H1 (cell line): ENCODE data around the gene PRSS2. TPM values are rescaled to one million over a fixed set of nuclear protein-coding genes. Genes with fewer than 3 reads are reported as not detected.
"Not testable (repeated sequence)": the region's sequence is repeated elsewhere in the genome, so short reads cannot be mapped to it uniquely, and the experiment has no call there.

ENCODE experiments used
- CTCF ChIA-PET: fragments of 300-600 bp; sonication (Branson Sonifier 250); formaldehyde crosslinking; loops from one replicate; lab custom pipeline; 2021; ENCODE audit not compliant: partially characterized antibody; lab: Charles Lee
- POLR2A ChIA-PET: fragments of 300-600 bp; sonication (Branson Sonifier 250); formaldehyde crosslinking; loops from one replicate; lab custom pipeline; 2021; ENCODE audit warnings: inconsistent platforms; ENCODE audit not compliant: partially characterized antibody; lab: Charles Lee
- DNase-seq, 2 experiments: peaks; one replicate each; pipeline versions ENCODE4 v3.0.0 to v3.0.0-alpha.2; 2010 to 2022; ENCODE audit warnings: low spot score in 2 of 2, low read depth in 1 of 2, mixed read lengths in 1 of 2
- FAIRE-seq: peaks from 2 replicates; lab custom pipeline; 2011; peaks lifted over from hg19 to GRCh38; lab: Jason Lieb, UNC
- H2AFZ ChIP-seq: 2 replicates; pipeline ENCODE4 v1.8.1; 2012; ENCODE audit warnings: low read length, inconsistent platforms
- H2AK5ac ChIP-seq: 2 replicates; pipeline ENCODE4 v1.6.1; 2013; ENCODE audit warnings: low read depth, low read length
- H2BK120ac ChIP-seq: replicated peaks from 2 replicates; pipeline ENCODE3; 2013; ENCODE audit warnings: low read depth, low read length, inconsistent platforms
- H2BK12ac ChIP-seq: 2 replicates; pipeline ENCODE4 v1.6.1; 2013; ENCODE audit warnings: low read depth, low read length
- H2BK15ac ChIP-seq: 2 replicates; pipeline ENCODE4 v1.6.1; 2013; ENCODE audit warnings: low read length
- H2BK20ac ChIP-seq: 2 replicates; pipeline ENCODE4 v1.6.1; 2013; ENCODE audit warnings: low read length
- H2BK5ac ChIP-seq: 2 replicates; pipeline ENCODE4 v1.6.1; 2013; ENCODE audit warnings: low read depth, low read length
- H3K14ac ChIP-seq: 2 replicates; pipeline ENCODE4 v1.6.1; 2013; ENCODE audit warnings: inconsistent platforms; ENCODE audit not compliant: insufficient read length
- H3K18ac ChIP-seq: 2 replicates; pipeline ENCODE4 v1.6.1; 2013; ENCODE audit warnings: low read length; ENCODE audit errors: extremely low read depth
- H3K23ac ChIP-seq: 2 replicates; pipeline ENCODE4 v1.6.1; 2013; ENCODE audit warnings: inconsistent platforms; ENCODE audit not compliant: insufficient read length
- H3K23me2 ChIP-seq: 2 replicates; pipeline ENCODE4 v1.6.1; 2013; ENCODE audit warnings: low read depth, low read length
- H3K27ac ChIP-seq: 2 replicates; pipeline ENCODE4 v1.6.1; 2011; ENCODE audit warnings: low read depth, low read length, inconsistent platforms
- H3K27me3 ChIP-seq, 4 experiments: replicated peaks in 1 of 4; 1 replicate in 1 of 4; 2 replicates in 3 of 4; pipeline versions ENCODE4 v1.6.1 to v1.8.1; 2011 to 2013; ENCODE audit warnings: low read length in 3 of 4, mild to moderate bottlenecking in 3 of 4, inconsistent platforms in 2 of 4, mixed read lengths in 2 of 4, moderate library complexity in 1 of 4; ENCODE audit not compliant: control insufficient read depth in 3 of 4, insufficient read depth in 3 of 4; ENCODE audit errors: extremely low read depth in 1 of 4
- H3K36me3 ChIP-seq, 4 experiments: 2 replicates each; pipeline versions ENCODE4 v1.6.1 to v1.8.1; 2011 to 2013; ENCODE audit warnings: mild to moderate bottlenecking in 4 of 4, low read length in 3 of 4, moderate library complexity in 2 of 4, control low read depth in 1 of 4, inconsistent platforms in 1 of 4; ENCODE audit not compliant: insufficient read depth in 4 of 4, control insufficient read depth in 2 of 4
- H3K4ac ChIP-seq: replicated peaks from 2 replicates; pipeline ENCODE3; 2013; ENCODE audit warnings: low read length, low read depth, mixed read lengths, inconsistent platforms; ENCODE audit not compliant: insufficient read length
- H3K4me1 ChIP-seq, 4 experiments: replicated peaks in 1 of 4; 1 replicate in 1 of 4; 2 replicates in 3 of 4; pipeline versions ENCODE4 v1.6.1 to v1.8.1; 2011 to 2013; ENCODE audit warnings: low read length in 3 of 4, inconsistent platforms in 2 of 4, mixed read lengths in 1 of 4; ENCODE audit not compliant: insufficient read depth in 4 of 4, control insufficient read depth in 3 of 4
- H3K4me2 ChIP-seq, 2 experiments: 2 replicates each; pipeline versions ENCODE4 v1.6.1 to v1.8.1; 2011 to 2013; ENCODE audit warnings: low read depth in 2 of 2, low read length in 2 of 2, control low read depth in 1 of 2, inconsistent platforms in 1 of 2, mild to moderate bottlenecking in 1 of 2; ENCODE audit not compliant: insufficient read depth in 1 of 2
- H3K4me3 ChIP-seq, 4 experiments: fragments of 200-600, 300-600 bp in 1 of 4; sonication (generic), shearing (Covaris generic), sonication (Bioruptor Twin) in 1 of 4; 2 replicates each; pipeline versions ENCODE4 v1.5.1 to v1.8.1; 2011 to 2016; ENCODE audit warnings: low read length in 4 of 4, low read depth in 3 of 4, control low read depth in 2 of 4, inconsistent platforms in 2 of 4, mild to moderate bottlenecking in 2 of 4, mixed read lengths in 1 of 4, moderate library complexity in 1 of 4; ENCODE audit not compliant: insufficient read depth in 2 of 4; ENCODE audit errors: extremely low read depth in 1 of 4
- H3K56ac ChIP-seq: replicated peaks from 2 replicates; pipeline ENCODE3; 2013; ENCODE audit warnings: low read depth, mild to moderate bottlenecking, mixed read lengths, low read length, inconsistent platforms; ENCODE audit not compliant: insufficient read length
- H3K79me1 ChIP-seq: 2 replicates; pipeline ENCODE4 v1.6.1; 2013; ENCODE audit warnings: low read depth, low read length, control low read depth
- H3K79me2 ChIP-seq, 2 experiments: 2 replicates each; pipeline versions ENCODE4 v1.6.1 to v1.8.1; 2012 to 2013; ENCODE audit warnings: low read length in 2 of 2, mild to moderate bottlenecking in 2 of 2, inconsistent platforms in 1 of 2; ENCODE audit not compliant: insufficient read depth in 2 of 2, control insufficient read depth in 1 of 2
- H3K9ac ChIP-seq, 4 experiments: replicated peaks in 1 of 4; 1 replicate in 1 of 4; 2 replicates in 3 of 4; pipeline versions ENCODE4 v1.6.1 to v1.8.1; 2011 to 2013; ENCODE audit warnings: low read depth in 3 of 4, low read length in 3 of 4, control low read depth in 2 of 4, mild to moderate bottlenecking in 2 of 4, moderate library complexity in 2 of 4, inconsistent platforms in 1 of 4; ENCODE audit errors: extremely low read depth in 1 of 4
- H3K9me3 ChIP-seq, 2 experiments: 2 replicates each; pipeline versions ENCODE4 v1.6.1 to v1.8.1; 2012 to 2013; ENCODE audit warnings: mild to moderate bottlenecking in 2 of 2, moderate library complexity in 2 of 2, control low read depth in 1 of 2, inconsistent platforms in 1 of 2, low read depth in 1 of 2, low read length in 1 of 2, mixed read lengths in 1 of 2; ENCODE audit not compliant: insufficient read depth in 2 of 2
- H4K20me1 ChIP-seq, 2 experiments: replicated peaks in 1 of 2; 2 replicates each; pipeline versions ENCODE3 to v1.8.1; 2011 to 2013; ENCODE audit warnings: inconsistent platforms in 2 of 2, low read length in 2 of 2, mild to moderate bottlenecking in 1 of 2; ENCODE audit not compliant: insufficient read depth in 2 of 2, control insufficient read depth in 1 of 2
- H4K5ac ChIP-seq: 2 replicates; pipeline ENCODE4 v1.6.1; 2013; ENCODE audit warnings: low read length, low read depth, mixed read lengths, inconsistent platforms; ENCODE audit not compliant: insufficient read length
- H4K8ac ChIP-seq: 2 replicates; pipeline ENCODE4 v1.8.0; 2013; ENCODE audit warnings: mild to moderate bottlenecking, moderate library complexity, low read length, inconsistent platforms; ENCODE audit not compliant: insufficient read depth; ENCODE audit errors: extremely low read depth
- H4K91ac ChIP-seq: replicated peaks from 2 replicates; pipeline ENCODE3; 2013; ENCODE audit warnings: low read length, mixed read lengths, inconsistent platforms; ENCODE audit not compliant: insufficient read length
- WGBS, 2 experiments: shearing (Covaris generic) in 1 of 2; methylation state at CpG; one replicate each; pipeline versions ENCODE4 v1.1.6 to v1.1.7; 2013 to 2015; ENCODE audit warnings: low lambda C conversion rate in 2 of 2, mixed read lengths in 2 of 2, inconsistent platforms in 1 of 2, low coverage in 1 of 2, missing lambda C conversion rate in 1 of 2; ENCODE audit not compliant: insufficient replicate concordance in 2 of 2, insufficient coverage in 1 of 2, insufficient read length in 1 of 2; ENCODE audit errors: extremely low coverage in 1 of 2, missing lambda C conversion rate in 1 of 2; 5-methylcytosine and 5-hydroxymethylcytosine counted together
- polyA plus RNA-seq, 7 experiments: library from polyadenylated mRNA; depleted of rRNA in 3 of 7; stranded (reverse) in 5 of 7; unstranded in 2 of 7; fragments of >200 nt in 5 of 7; fragments of 200-250 nt in 2 of 7; gene quantifications; 1 replicate in 5 of 7; 2 replicates in 1 of 7; 4 replicates in 1 of 7; pipeline versions ENCODE4 v1.2.1 to v1.2.3, GENCODE V29; 2011 to 2013; ENCODE audit warnings: missing spikeins in 2 of 7, mixed read lengths in 2 of 7
- total RNA-seq: library from RNA; stranded (reverse); fragmentation: NEBNext Ultra II Directional; extraction: Animal tissue kit (Norgen Biotek cat#: 25700); gene quantifications from 2 replicates; pipeline ENCODE4 v1.2.1, GENCODE V29; 2021

The PRSS2 gene
- total and polyA plus RNA-seq, 2 of the 8 experiments (the other 6 are each of a cell fraction or from before 2014, with no cell fraction given) = not detected

GRCh38 chr7:142768885-142769284, 1.9 kb upstream of the PRSS2 start:
- H3K27me3 ChIP-seq, H3K79me1 ChIP-seq, POLR2A ChIA-PET, H3K4ac ChIP-seq, H3K9me3 ChIP-seq, H3K27ac ChIP-seq, H3K36me3 ChIP-seq, H3K18ac ChIP-seq, H4K5ac ChIP-seq, H2BK20ac ChIP-seq, FAIRE-seq, H3K4me2 ChIP-seq, H4K8ac ChIP-seq, H3K4me3 ChIP-seq, H2AFZ ChIP-seq, H2BK5ac ChIP-seq, H3K79me2 ChIP-seq, H3K9ac ChIP-seq, H3K56ac ChIP-seq, H4K91ac ChIP-seq, H3K4me1 ChIP-seq, H3K23ac ChIP-seq, H3K14ac ChIP-seq, H4K20me1 ChIP-seq, H3K23me2 ChIP-seq, H2BK15ac ChIP-seq, H2BK12ac ChIP-seq, DNase-seq, H2BK120ac ChIP-seq, H2AK5ac ChIP-seq: not testable (repeated sequence)
- CTCF ChIA-PET = interaction anchor here (0.6 to 9.3 kb wide), 8 partner anchors 14 to 104 kb away, joined by 3 to 73 read pairs (median 4); partner anchors contain the start of gene PRSS1
- WGBS, 2 experiments = 72% methylated on average over 3 of the region's 3 CpGs; no CpG with 5 or more reads in 1 of the 2 experiments
